WTC11 (cell line): ENCODE results near the gene NCAPH2.
"Not testable (repeated sequence)": the region's sequence is repeated elsewhere in the genome, so short reads cannot be mapped to it uniquely, and the experiment has no call there.

Experiments
- CTCF ChIP-seq: fragments of 200-600 bp; IDR thresholded peaks from 2 replicates; pipeline ENCODE4 v1.8.0; 2022; ENCODE audit warnings: antibody characterized with exemption
- E2F1 ChIP-seq: sonication (generic); formaldehyde crosslinking; IDR thresholded peaks from 2 replicates; pipeline ENCODE4 v1.8.0; 2022; ENCODE audit warnings: mild to moderate bottlenecking, missing genetic modification reagents
- NFYB ChIP-seq: sonication (generic); formaldehyde crosslinking; conservative IDR thresholded peaks from 2 replicates; pipeline ENCODE4 v1.8.0; 2022; ENCODE audit warnings: low read depth, missing genetic modification reagents
- ZNF317 ChIP-seq: sonication (generic); formaldehyde crosslinking; IDR thresholded peaks from 2 replicates; pipeline ENCODE4 v1.8.1; 2023; ENCODE audit warnings: low read depth, mild to moderate bottlenecking, moderate library complexity, missing genetic modification reagents, borderline replicate concordance

DNA sequence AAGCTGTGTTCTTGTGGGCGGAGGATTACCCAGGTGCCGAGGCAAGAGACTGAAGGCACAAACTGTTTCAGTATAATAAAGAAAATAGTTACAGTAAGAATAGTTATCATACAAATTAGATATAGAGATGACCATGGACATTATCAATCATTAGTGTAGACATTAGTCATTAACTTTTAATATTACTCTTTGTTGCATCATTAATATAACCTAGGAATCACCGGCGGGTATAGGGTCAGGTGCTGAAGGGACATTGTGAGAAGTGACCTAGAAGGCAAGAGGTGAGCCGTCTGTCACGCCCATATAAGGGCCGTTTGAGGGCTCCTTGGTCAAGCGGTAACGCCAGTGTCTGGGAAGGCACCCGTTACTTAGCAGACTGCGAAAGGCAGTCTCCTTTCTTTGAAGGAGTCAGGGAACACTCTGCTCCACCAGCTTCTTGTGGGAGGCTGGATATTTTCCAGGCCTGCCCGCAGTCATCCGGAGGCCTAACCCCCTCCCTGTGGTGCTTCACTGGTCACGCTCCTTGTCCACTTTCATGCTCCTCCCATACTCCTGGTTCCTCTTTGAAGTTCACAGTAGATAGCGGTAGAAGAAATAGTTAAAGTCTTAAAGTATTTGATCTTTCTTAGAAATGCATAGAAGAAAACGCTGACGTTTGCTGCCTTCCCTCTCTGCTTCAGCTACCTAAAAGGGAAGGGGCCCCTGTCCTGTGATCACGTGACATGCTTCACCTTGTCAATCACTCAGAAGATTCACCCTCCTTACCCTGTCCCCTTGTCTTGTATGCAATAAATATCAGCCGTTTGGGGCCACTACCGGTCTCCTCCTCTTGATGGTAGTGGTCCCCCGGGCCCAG is 26.1 kb downstream of the NCAPH2 start:
- TF ChIP-seq CTCF; NFYB; ZNF317 (CRISPR knock-in tag); E2F1 (CRISPR knock-in tag): not testable (repeated sequence)
